ENCODE data around the gene PLG.
"Not testable (repeated sequence)": the region's sequence is repeated elsewhere in the genome, so short reads cannot be mapped to it uniquely, and the experiment has no call there.

PLG gene

GRCh38 chr6:160775792-160776580 is 73.9 kb downstream of the PLG start:
- no peak for DNase-seq

GRCh38 chr6:160779095-160779494 is 77.1 kb downstream of the PLG start:
- DNase-seq = not testable (repeated sequence)

- DNase-seq = not testable (repeated sequence)
Observed at GRCh38 chr6:160780656-160781055, 78.6 kb downstream of the PLG start.

GRCh38 chr6:160781298-160781697 is 79.3 kb downstream of the PLG start:
- no peak for DNase-seq

GRCh38 chr6:160782228-160782627 is 80.2 kb downstream of the PLG start:
- DNase-seq = no peak

GRCh38 chr6:160783741-160784140 is 81.7 kb downstream of the PLG start:
- DNase-seq = no peak

GRCh38 chr6:160788126-160788525 is 86.1 kb downstream of the PLG start:
- not testable (repeated sequence) for DNase-seq

GRCh38 chr6:160788806-160789205 is 86.8 kb downstream of the PLG start:
- no peak for DNase-seq

GRCh38 chr6:160789263-160790027 is 87.4 kb downstream of the PLG start:
- DNase-seq = no peak

- no peak for DNase-seq
Observed at GRCh38 chr6:160790028-160790792, 88.2 kb downstream of the PLG start.

- DNase-seq = no peak
Observed at GRCh38 chr6:160791459-160791858, 89.4 kb downstream of the PLG start.

GRCh38 chr6:160791981-160792418 is 90.0 kb downstream of the PLG start:
- DNase-seq = no peak

- no peak for DNase-seq
Observed at GRCh38 chr6:160792708-160793107, 90.7 kb downstream of the PLG start.

- DNase-seq = no peak
Observed at GRCh38 chr6:160793652-160794051, 91.6 kb downstream of the PLG start.

GRCh38 chr6:160795721-160796120 is 93.7 kb downstream of the PLG start:
- no peak for DNase-seq

- no peak for DNase-seq
Observed at GRCh38 chr6:160798625-160799024, 96.6 kb downstream of the PLG start.

- DNase-seq = no peak
Observed at GRCh38 chr6:160799801-160800506, 97.9 kb downstream of the PLG start.

- no peak for DNase-seq
Observed at GRCh38 chr6:160801418-160801817, 99.4 kb downstream of the PLG start.

GRCh38 chr6:160802049-160802448 is 100.0 kb downstream of the PLG start:
- DNase-seq = not testable (repeated sequence)

All from anterior cingulate cortex (tissue), 58 donors.